Measurements from ENCODE around the gene ATRN. TPM values are rescaled to one million over a fixed set of nuclear protein-coding genes. Genes with fewer than 3 reads are reported as not detected.

The ATRN gene
- total RNA-seq, 1 experiment from 2014 or later = 41.4 TPM

- ChIA-PET CTCF (no interaction called here), POLR2A (no interaction called here)
- no peaks in the 10 kb centered on the region for H3K4me1 ChIP-seq
- Mint-ChIP-seq H3K27ac (ENCODE audit: unreplicated experiment) (no peak overlapping the region), H3K4me3 (ENCODE audit: unreplicated experiment) (no peak overlapping the region), H3K9me3 (ENCODE audit: unreplicated experiment) (no peaks in the 10 kb centered on the region), H3K36me3 (ENCODE audit: insufficient read depth, unreplicated experiment) (peaks cover 6% of the 10 kb centered on the region), H3K4me1 (ENCODE audit: low read depth, unreplicated experiment) (no peaks in the 10 kb centered on the region), H3K27me3 (ENCODE audit: insufficient read depth, unreplicated experiment) (no peaks in the 10 kb centered on the region)
- intact Hi-C loops (cut with micrococcal nuclease; ENCODE audit: unreplicated experiment) = no loop called here
- no peaks in the 10 kb centered on the region for H3K27me3 ChIP-seq (replicated peaks; ENCODE audit: control insufficient read depth, insufficient read depth, low read length)
- no TSS peak for BruUV-seq (replicated peaks)
- DNase-seq = no peak
- H3K36me3 ChIP-seq (ENCODE audit: control insufficient read depth, insufficient read depth, low read length) = no peaks in the 10 kb centered on the region; the same call in 1 of the 2 replicates
- TF ChIP-seq CTCF (IDR thresholded peaks at IDR 0.05; ENCODE audit: insufficient read depth in 1 of 2, low read depth in 1 of 2, low read length in 1 of 2, severe bottlenecking in 1 of 2, unreplicated experiment in 1 of 2) = no peak
- no peak overlapping the region for H3K4me3 ChIP-seq (ENCODE audit: low read depth, low read length)
- no peaks in the 10 kb centered on the region for H3K9me3 ChIP-seq
Observed at GRCh38 chr20:3648951-3649350, 178.1 kb downstream of the ATRN start.

- no peak overlapping the region for H3K27ac Mint-ChIP-seq (ENCODE audit: unreplicated experiment)
- H3K9me3 ChIP-seq = no peaks in the 10 kb centered on the region
- H3K4me3 Mint-ChIP-seq (ENCODE audit: unreplicated experiment) = no peak overlapping the region
- CTCF ChIA-PET = no interaction called here
- H3K4me1 Mint-ChIP-seq (ENCODE audit: low read depth, unreplicated experiment) = no peaks in the 10 kb centered on the region
- intact Hi-C loops (cut with micrococcal nuclease; ENCODE audit: unreplicated experiment) = no loop called here
- H3K4me1 ChIP-seq = no peaks in the 10 kb centered on the region
- H3K4me3 ChIP-seq (ENCODE audit: low read depth, low read length) = no peak overlapping the region
- no peaks in the 10 kb centered on the region for H3K36me3 ChIP-seq (ENCODE audit: control insufficient read depth, insufficient read depth, low read length)
- POLR2A ChIA-PET = no interaction called here
- no peak for DNase-seq
- no peak for TF ChIP-seq CTCF (IDR thresholded peaks at IDR 0.05; ENCODE audit: insufficient read depth in 1 of 2, low read depth in 1 of 2, low read length in 1 of 2, severe bottlenecking in 1 of 2, unreplicated experiment in 1 of 2)
- no peaks in the 10 kb centered on the region for H3K27me3 Mint-ChIP-seq (ENCODE audit: insufficient read depth, unreplicated experiment)
- no peaks in the 10 kb centered on the region for H3K27me3 ChIP-seq (replicated peaks; ENCODE audit: control insufficient read depth, insufficient read depth, low read length)
- BruUV-seq (replicated peaks) = no TSS peak
- peaks cover 6% of the 10 kb centered on the region for H3K36me3 Mint-ChIP-seq (ENCODE audit: insufficient read depth, unreplicated experiment)
- H3K9me3 Mint-ChIP-seq (ENCODE audit: unreplicated experiment) = no peaks in the 10 kb centered on the region
Observed at GRCh38 chr20:3651204-3651962, 180.6 kb downstream of the ATRN start.

- Mint-ChIP-seq H3K36me3 (ENCODE audit: insufficient read depth, unreplicated experiment) (peaks cover 6% of the 10 kb centered on the region), H3K4me3 (ENCODE audit: unreplicated experiment) (no peak overlapping the region), H3K27me3 (ENCODE audit: insufficient read depth, unreplicated experiment) (no peaks in the 10 kb centered on the region), H3K4me1 (ENCODE audit: low read depth, unreplicated experiment) (no peaks in the 10 kb centered on the region), H3K27ac (ENCODE audit: unreplicated experiment) (no peak overlapping the region), H3K9me3 (ENCODE audit: unreplicated experiment) (no peaks in the 10 kb centered on the region)
- H3K4me1 ChIP-seq = no peaks in the 10 kb centered on the region
- intact Hi-C loops (cut with micrococcal nuclease; ENCODE audit: unreplicated experiment) = no loop called here
- H3K4me3 ChIP-seq (ENCODE audit: low read depth, low read length) = no peak overlapping the region
- BruUV-seq (replicated peaks) = no TSS peak
- CTCF ChIA-PET = interaction anchor here (0.7 kb wide), 1 partner anchor 40 kb away, joined by 5 read pairs; no protein-coding TSS in a partner anchor
- H3K27me3 ChIP-seq (replicated peaks; ENCODE audit: control insufficient read depth, insufficient read depth, low read length) = no peaks in the 10 kb centered on the region
- TF ChIP-seq CTCF (IDR thresholded peaks at IDR 0.05; ENCODE audit: insufficient read depth in 1 of 2, low read depth in 1 of 2, low read length in 1 of 2, severe bottlenecking in 1 of 2, unreplicated experiment in 1 of 2) = no peak
- no peaks in the 10 kb centered on the region for H3K36me3 ChIP-seq (ENCODE audit: control insufficient read depth, insufficient read depth, low read length)
- no peak for DNase-seq
- POLR2A ChIA-PET = no interaction called here
- H3K9me3 ChIP-seq = no peaks in the 10 kb centered on the region
Observed at GRCh38 chr20:3652221-3652620, 181.4 kb downstream of the ATRN start.

All from Caco-2 (cell line).